GM18951 (cell line): Measurements from ENCODE around the gene TBX6.

Experiments used
- POLR2A ChIP-seq: IDR thresholded peaks from 4 replicates; pipeline ENCODE4 v1.6.1; 2011; ENCODE audit warnings: mild to moderate bottlenecking; ENCODE audit not compliant: insufficient read length, insufficient read depth; ENCODE audit errors: extremely low read depth
- in situ Hi-C: fragments of 300-500 bp; cut with MboI; formaldehyde crosslinking; loops from one replicate; pipeline ENCODE4 v1.12.0; 2022; ENCODE audit warnings: low sequenced_read_pairs, mixed read lengths, inconsistent platforms; ENCODE audit not compliant: unreplicated experiment

Gene TBX6

DNA sequence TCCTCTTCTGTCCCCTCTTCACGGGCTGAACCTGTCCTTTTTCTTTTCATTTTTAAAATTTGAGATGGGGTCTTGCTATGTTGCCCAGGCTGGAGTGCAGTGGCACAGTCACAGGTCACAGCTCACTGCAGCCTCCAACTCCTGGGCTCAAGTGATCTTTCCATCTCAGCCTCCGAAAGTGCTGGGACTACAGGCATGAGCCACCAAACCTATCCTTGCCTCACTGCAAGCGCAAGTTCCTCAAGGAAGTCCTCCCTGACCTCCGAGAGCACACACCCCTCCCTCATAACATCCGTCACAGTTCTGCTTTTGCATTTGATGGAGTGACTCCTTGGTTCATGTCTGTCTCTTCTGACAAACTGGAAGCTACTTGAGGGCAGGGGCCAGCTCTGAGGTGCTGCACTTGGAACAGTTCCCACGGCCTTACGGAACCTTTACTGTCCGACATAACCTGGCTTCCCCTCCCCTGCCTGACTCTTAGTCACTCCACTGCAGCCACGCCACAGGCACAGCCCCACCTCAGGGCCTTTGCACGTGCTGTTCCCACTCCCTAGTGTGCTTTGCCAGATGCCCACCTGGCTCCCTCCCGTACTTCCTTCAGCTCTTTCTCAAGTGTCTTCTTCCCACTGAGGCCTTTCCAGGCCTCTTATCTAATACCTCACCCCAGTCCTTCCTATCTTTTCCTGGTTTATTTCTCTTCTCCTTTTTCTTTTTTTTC lies 4.4 kb downstream of the TBX6 start:
- TF ChIP-seq POLR2A: no peak
- in situ Hi-C loops: no loop called here

DNA sequence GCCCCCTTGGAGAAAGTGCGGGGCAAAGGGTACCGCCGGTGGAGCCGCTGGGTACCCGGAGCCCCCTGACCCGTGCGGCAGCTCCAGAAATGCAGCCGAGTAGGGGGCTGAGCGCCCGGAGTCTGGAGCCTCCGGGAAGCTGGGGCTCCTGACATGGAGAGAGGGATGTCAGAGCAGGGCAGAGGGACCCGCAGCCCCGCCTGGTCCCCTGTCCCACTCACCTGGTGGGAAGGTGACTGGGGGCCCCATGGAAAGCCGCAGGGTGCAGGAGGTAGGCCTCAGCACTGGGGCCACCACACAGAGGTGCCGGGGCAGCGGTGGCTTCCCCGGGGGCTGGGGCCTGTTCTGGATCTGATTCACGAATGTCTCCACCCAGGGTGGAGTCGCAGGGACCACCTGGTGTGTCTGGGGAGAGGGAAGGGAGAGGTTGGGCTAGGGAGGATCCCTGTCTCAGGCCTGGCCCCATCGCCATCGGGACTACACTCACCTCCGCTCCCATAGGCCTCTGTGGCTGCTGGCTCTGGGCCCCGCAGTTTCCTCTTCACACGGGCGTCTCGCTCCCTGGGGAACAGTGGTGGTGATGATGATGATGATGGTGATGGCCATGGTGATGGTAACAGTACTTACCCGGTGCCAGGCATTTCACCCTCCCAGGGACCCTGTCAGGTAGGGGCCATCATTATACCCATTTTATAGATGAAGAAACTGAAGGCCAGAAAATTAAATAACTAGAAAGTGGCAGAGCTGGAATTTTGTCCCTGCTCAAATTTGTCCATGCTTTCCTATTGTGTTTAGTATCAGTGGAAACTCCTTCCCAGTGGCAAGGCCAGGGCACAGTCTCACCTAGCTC lies 5.2 kb downstream of the TBX6 start:
- in situ Hi-C loops: no loop called here
- TF ChIP-seq POLR2A: no peak

GRCh38 chr16:30085820-30086219 lies 5.9 kb downstream of the TBX6 start:
- in situ Hi-C loops: no loop called here

GRCh38 chr16:30085247-30085646 lies 6.5 kb downstream of the TBX6 start:
- TF ChIP-seq POLR2A: no peak
- in situ Hi-C loops: no loop called here

More at GRCh38 chr16:30085820-30086219, 5.9 kb downstream of the TBX6 start:
- TF ChIP-seq POLR2A: no peak

DNA sequence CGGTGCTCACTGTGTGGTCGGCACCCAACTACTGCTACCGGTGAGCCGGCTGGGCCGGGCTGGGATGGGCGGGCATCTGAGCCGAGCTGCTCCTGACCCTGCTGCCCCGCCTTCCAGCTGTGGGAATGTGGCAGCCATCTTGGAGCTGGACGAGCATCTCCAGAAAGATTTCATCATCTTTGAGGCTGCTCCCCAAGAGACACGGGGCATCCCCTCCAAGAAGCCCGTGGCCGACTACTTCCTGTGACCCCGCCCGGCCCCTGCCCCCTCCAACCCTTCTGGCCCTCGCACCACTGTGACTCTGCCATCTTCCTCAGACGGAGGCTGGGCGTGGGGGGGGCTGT lies 6.9 kb downstream of the TBX6 start:
- in situ Hi-C loops: no loop called here
- no peak for TF ChIP-seq POLR2A

DNA sequence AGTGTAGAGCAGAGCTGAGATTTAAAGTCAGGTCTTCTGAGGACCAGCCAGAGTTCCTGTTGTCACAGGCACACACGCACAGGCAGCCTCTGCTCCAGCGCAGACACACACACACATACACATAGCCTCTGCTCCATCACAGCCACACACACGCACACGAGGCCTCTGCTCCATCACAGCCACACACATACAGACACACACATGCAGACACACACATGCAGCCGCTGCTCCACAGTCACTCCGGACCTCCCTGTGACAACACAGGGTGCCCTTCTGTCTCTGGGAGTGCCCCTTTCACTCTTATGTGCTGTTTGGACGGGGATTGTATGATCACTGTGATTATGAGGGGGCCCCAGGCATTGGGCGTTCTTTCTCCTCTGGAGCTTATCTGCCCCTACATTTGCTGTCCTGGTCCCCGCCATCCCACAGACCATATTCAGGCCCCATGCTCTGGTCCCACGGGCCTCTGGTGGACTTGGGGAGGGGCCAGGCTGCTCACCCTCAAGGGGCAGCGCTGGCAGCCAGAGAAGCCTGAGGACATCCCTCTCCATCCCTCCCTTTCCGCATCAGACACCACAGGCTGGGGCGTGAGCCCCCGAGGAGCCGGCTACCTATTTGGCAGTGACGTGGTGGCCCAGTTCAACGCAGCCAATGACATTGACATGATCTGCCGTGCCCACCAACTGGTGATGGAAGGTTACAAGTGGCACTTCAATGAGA lies 7.5 kb downstream of the TBX6 start:
- in situ Hi-C loops: no loop called here
- TF ChIP-seq POLR2A: peak; percentile 10

GRCh38 chr16:30083216-30084055 lies 8.3 kb downstream of the TBX6 start:
- no peak for TF ChIP-seq POLR2A
- in situ Hi-C loops: no loop called here

GRCh38 chr16:30082545-30083090 lies 9.1 kb downstream of the TBX6 start:
- in situ Hi-C loops: no loop called here
- TF ChIP-seq POLR2A: no peak

DNA sequence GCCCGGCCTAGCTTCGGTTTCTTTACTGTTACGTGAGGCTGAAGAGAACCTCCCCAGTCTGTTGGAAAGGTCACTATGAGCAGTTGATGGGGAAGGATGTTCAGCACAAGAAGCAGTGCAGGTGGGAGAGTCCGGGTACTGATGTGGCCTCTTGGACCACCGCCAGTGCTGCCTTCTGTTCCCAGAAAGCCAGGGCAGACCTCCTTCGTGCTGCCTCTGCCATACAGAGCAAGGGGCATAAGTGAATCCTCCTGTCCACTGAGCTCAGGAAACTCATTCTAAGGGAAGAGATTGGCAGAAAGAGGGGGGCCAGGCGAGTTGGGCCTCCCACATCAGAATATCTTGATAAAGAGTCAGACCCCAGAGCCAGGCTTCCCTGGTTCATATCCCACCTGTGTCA lies 12.2 kb downstream of the TBX6 start:
- no peak for TF ChIP-seq POLR2A
- in situ Hi-C loops: no loop called here

GRCh38 chr16:30078744-30079143 lies 13.0 kb downstream of the TBX6 start:
- in situ Hi-C loops: no loop called here
- no peak for TF ChIP-seq POLR2A

DNA sequence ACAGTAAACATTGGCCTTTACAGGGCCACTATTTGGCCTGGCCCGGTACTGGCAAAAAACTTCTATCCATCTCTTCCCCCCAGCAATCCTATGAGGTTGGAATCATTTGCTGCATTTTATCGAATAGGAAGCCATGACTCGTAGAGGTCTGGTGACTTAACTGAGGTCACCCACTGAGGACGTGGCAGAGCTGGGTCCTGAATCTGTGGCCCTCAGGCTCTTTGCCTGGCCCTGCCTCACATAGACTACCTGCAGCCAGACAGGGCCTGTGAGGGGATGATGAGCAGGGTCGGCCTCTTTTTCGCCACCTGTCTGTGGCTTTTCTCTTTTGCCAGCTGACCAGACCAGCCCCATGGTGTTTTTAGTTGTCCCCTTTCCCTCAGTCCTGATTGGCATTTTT lies 14.1 kb downstream of the TBX6 start:
- in situ Hi-C loops: no loop called here
- TF ChIP-seq POLR2A: no peak

DNA sequence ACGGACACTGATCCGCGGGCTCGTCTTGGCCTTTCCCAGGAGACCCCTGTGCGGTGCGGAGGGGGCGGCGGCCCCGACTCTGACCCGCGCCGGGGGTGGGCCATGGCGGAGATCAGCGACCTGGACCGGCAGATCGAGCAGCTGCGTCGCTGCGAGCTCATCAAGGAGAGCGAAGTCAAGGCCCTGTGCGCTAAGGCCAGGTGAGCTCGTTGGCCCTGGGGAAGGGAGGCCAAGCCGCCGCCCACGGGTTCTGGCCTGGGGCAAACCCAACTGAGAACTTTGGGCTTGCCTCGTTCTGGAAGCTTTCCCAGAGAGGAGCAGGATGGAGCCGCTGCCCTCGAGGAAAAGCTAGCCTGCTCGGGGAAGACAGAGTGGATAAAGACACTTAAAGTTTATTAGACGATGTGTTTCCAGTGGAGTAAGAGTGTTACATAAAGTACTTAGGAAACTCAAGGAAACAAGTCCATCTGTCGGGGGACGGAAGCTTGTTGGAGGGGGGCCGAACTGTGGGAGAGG lies 15.4 kb downstream of the TBX6 start:
- in situ Hi-C loops: no loop called here
- TF ChIP-seq POLR2A: no peak
